ENCODE measurements around the gene GK. TPM values are rescaled to one million over a fixed set of nuclear protein-coding genes. Genes with fewer than 3 reads are reported as not detected.

Gene GK
- total and polyA plus RNA-seq, 2 donors (not counting 3 experiments of a cell fraction or from before 2014, with no cell fraction given): 2.7 to 7.6 TPM

DNA sequence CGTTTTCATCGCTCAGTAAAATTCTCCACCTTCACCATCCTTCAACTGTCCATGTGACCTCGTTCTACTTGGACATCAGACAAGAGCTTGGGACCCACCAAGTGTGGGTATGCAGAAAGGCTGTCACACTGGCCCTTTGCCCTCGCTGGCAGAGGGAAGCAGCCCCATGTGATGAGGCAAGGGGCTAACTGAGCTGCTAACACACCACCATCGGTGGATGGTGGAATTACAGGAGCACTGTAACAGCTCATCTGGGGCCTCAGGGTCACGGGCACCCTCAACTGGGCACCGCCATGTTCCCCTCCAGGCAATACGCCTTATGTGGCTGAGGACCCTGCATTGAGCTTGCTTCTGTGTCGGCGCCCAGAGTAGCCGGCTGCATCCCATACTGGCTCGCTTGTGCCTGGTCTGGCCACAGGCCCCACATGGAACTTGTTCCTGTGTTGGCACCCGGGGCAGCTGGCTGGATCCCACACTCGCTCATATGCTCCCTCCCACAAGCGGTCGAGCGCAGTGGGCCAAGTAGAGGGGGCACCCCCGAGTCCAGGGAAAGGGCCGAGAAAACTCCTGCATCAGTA is 126.3 kb downstream of the GK start:
- POLR2A ChIA-PET: no interaction called here
- Histone ChIP-seq H3K27ac (ENCODE audit: insufficient read depth, low read depth, low read length) (no peak overlapping the region), H3K4me3 (replicated peaks in 1 of 3; ENCODE audit: insufficient read depth in 1 of 3, low read depth in 1 of 3, low read length in 3 of 3) (no peak overlapping the region), H3K4me1 (ENCODE audit: control insufficient read depth, extremely low read depth, insufficient read depth, low read length) (no peaks in the 10 kb centered on the region), H3K36me3 (ENCODE audit: control insufficient read depth in 2 of 2, extremely low read depth in 1 of 2, insufficient read depth in 2 of 2, low read length in 2 of 2) (no peaks in the 10 kb centered on the region), H3K9me1 (replicated peaks; ENCODE audit: control insufficient read depth, extremely low read depth, insufficient read depth, low read length) (no peaks in the 10 kb centered on the region), H2AFZ (ENCODE audit: low read depth, low read length) (no peak overlapping the region), H3K27me3 (ENCODE audit: control insufficient read depth in 2 of 2, insufficient read depth in 2 of 2, low read length in 2 of 2) (no peaks in the 10 kb centered on the region), H3K4me2 (ENCODE audit: insufficient read depth, low read length) (no peak overlapping the region), H3K9me3 (replicated peaks; ENCODE audit: control insufficient read depth, insufficient read depth, low read length) (no peaks in the 10 kb centered on the region), H4K20me1 (replicated peaks; ENCODE audit: control insufficient read depth, extremely low read depth, insufficient read depth, low read length) (no peaks in the 10 kb centered on the region), H3K79me2 (ENCODE audit: control insufficient read depth, insufficient read depth, low read length) (no peaks in the 10 kb centered on the region), H3K9ac (replicated peaks; ENCODE audit: extremely low read depth, insufficient read depth, low read length) (no peak overlapping the region)
- CTCF ChIA-PET: no interaction called here
- TF ChIP-seq POLR2AphosphoS5 (IDR thresholded peaks at IDR 0.05; ENCODE audit: insufficient read depth, low read depth, low read length) (no peak), FOS (IDR thresholded peaks at IDR 0.05; ENCODE audit: borderline replicate concordance, insufficient read depth, low read length) (no peak)
- BruUV-seq (replicated peaks): no TSS peak
- DNase-seq (ENCODE audit: low read depth, low spot score) (no peak), FAIRE-seq (no peak)
- intact Hi-C loops (cut with micrococcal nuclease) (no loop called here), dilution Hi-C loops (cut with MboI; ENCODE audit: extremely low pct_ligation_motif_present, low sequenced_read_pairs) (no loop called here)

Small RNAs within 50 kb of the gene (small RNA-seq; reads per million reads assigned to genes)
- not detected for gene CKS1BP6 (ENCODE audit: insufficient read depth, insufficient read length, low read depth, low replicate concordance)

Other genes with a start within 250 kb of the GK start
- not detected in 2 replicates for gene TASL, start 75.7 kb upstream of the GK start, total RNA-seq
- gene TASL, start 75.7 kb upstream of the GK start, polyA plus RNA-seq: not detected in 2 replicates
- gene TAB3, start 235.8 kb downstream of the GK start, total RNA-seq: 11.7 and 12.0 TPM in 2 replicates
- 10.6 and 11.5 TPM in 2 replicates for gene TAB3, start 235.8 kb downstream of the GK start, polyA plus RNA-seq